ENCODE results near the gene ZCWPW1.

GRCh38 chr7:100429637-100430492 is 1.4 kb upstream of the ZCWPW1 start, which contains the start of gene MEPCE:
- TF ChIP-seq MYNN (CRISPR knock-in tag; IDR thresholded peaks at IDR 0.05; ENCODE audit: low read depth) (no peak), KDM5A (IDR thresholded peaks at IDR 0.05; ENCODE audit: borderline replicate concordance, low read length) (peak; percentile 70; the same call in 1 of the 2 replicates), HDAC6 (IDR thresholded peaks at IDR 0.05; ENCODE audit: low read depth, low read length) (no peak), SATB2 (CRISPR knock-in tag; IDR thresholded peaks at IDR 0.05) (no peak), ZNF883 (CRISPR knock-in tag; IDR thresholded peaks at IDR 0.05; ENCODE audit: not compliant biosample characterization) (peak; percentile 45), POLR2A (IDR thresholded peaks at IDR 0.05; ENCODE audit: insufficient read depth in 1 of 2, low read depth in 2 of 2, low read length in 2 of 2) (no peak; a peak in 1 of 4 replicates), ATF7 (IDR thresholded peaks at IDR 0.05) (no peak), ATF7 (CRISPR knock-in tag; IDR thresholded peaks at IDR 0.05) (no peak), GTF2F1 (IDR thresholded peaks at IDR 0.05; ENCODE audit: low read length) (no peak), CEBPB (IDR thresholded peaks at IDR 0.05; ENCODE audit: borderline replicate concordance, low read depth, low read length) (no peak), ZNF501 (CRISPR knock-in tag; IDR thresholded peaks at IDR 0.05) (peak; percentile 45; the same call in 1 of the 2 replicates), ZBTB34 (CRISPR knock-in tag; IDR thresholded peaks at IDR 0.05) (no peak)

Measured in HepG2 (cell line).